HCT116 (cell line): ENCODE results near the gene DAPK1. TPM values are rescaled to one million over a fixed set of nuclear protein-coding genes. Genes with fewer than 3 reads are reported as not detected.

ENCODE experiments used
- ATAC-seq: fragments of 200-7000 bp; cut with Tn5 transposase; 2 replicates; pipeline ENCODE4 v1.9.1; 2020; ENCODE audit warnings: mild to moderate bottlenecking, moderate library complexity
- BruUV-seq: library from RNA; stranded (reverse); fragments of 400-500 nt; replicated peaks from 2 replicates; lab custom pipeline; 2021; lab: Mats Ljungman, UMichigan
- CTCF ChIA-PET: fragments of 300-600 bp; sonication (Branson Sonifier 250); formaldehyde crosslinking; loops from one replicate; lab custom pipeline; 2021; ENCODE audit warnings: antibody characterized with exemption; lab: Charles Lee
- POLR2A ChIA-PET: fragments of 300-600, 350-600 bp; sonication (Branson Sonifier 250); formaldehyde crosslinking; loops from one replicate; lab custom pipeline; 2021; ENCODE audit warnings: antibody characterized with exemption; lab: Charles Lee
- RAD21 ChIA-PET, 2 experiments: fragments of 300-600 bp; sonication (Branson Sonifier 250); formaldehyde crosslinking; loops; one replicate each; lab custom pipeline; 2023; ENCODE audit warnings: low total read pairs in 2 of 2; ENCODE audit not compliant: uncharacterized antibody in 2 of 2, unreplicated experiment in 2 of 2, low non-redundant PET in 1 of 2; lab: Charles Lee
- DNase-seq: peaks from one replicate; pipeline ENCODE4 v3.0.0-alpha.2; 2010; ENCODE audit warnings: low read depth, low spot score
- H2AFZ ChIP-seq: fragments of 200-600 bp; shearing (Covaris generic), sonication (generic); 2 replicates; pipeline ENCODE4 v1.6.1; 2017; ENCODE audit warnings: low read depth, mixed run types, mixed read lengths, antibody characterized with exemption, low read length; ENCODE audit not compliant: poor library complexity, severe bottlenecking
- H3K27ac ChIP-seq: 2 replicates; pipeline ENCODE4 v1.5.1; 2012; ENCODE audit warnings: low read depth, low read length
- H3K27me3 ChIP-seq: fragments of 200-600 bp; sonication (generic); 2 replicates; pipeline ENCODE4 v1.6.1; 2016; ENCODE audit warnings: mixed run types, low read length, mixed read lengths; ENCODE audit not compliant: insufficient read depth
- H3K36me3 ChIP-seq, 2 experiments: fragments of 200-500 bp in 1 of 2; fragments of 200-600 bp in 1 of 2; sonication (Bioruptor generic) in 1 of 2; sonication (generic) in 1 of 2; 2 replicates each; pipeline versions ENCODE4 v1.5.1 to v1.6.1; 2014 to 2016; ENCODE audit warnings: low read length in 2 of 2, inconsistent platforms in 1 of 2, mixed read lengths in 1 of 2, mixed run types in 1 of 2; ENCODE audit not compliant: insufficient read depth in 2 of 2, control insufficient read depth in 1 of 2
- H3K4me1 ChIP-seq, 2 experiments: fragments of 200-600 bp in 1 of 2; sonication (generic) in 1 of 2; 2 replicates each; pipeline versions ENCODE4 v1.5.1 to v1.6.1; 2012 to 2017; ENCODE audit warnings: low read length in 2 of 2, inconsistent platforms in 1 of 2, mild to moderate bottlenecking in 1 of 2, mixed read lengths in 1 of 2, mixed run types in 1 of 2, moderate library complexity in 1 of 2; ENCODE audit not compliant: insufficient read depth in 2 of 2, control insufficient read depth in 1 of 2
- H3K4me2 ChIP-seq: fragments of 200-600 bp; sonication (generic); 2 replicates; pipeline ENCODE4 v1.6.1; 2017; ENCODE audit warnings: mixed run types, low read length, mixed read lengths
- H3K4me3 ChIP-seq, 2 experiments: fragments of 200-600 bp in 1 of 2; sonication (generic) in 1 of 2; replicated peaks in 1 of 2; 2 replicates each; pipeline ENCODE4 v1.5.1; 2011 to 2016; ENCODE audit warnings: low read length in 2 of 2, control low read depth in 1 of 2, low read depth in 1 of 2, mild to moderate bottlenecking in 1 of 2, mixed read lengths in 1 of 2, mixed run types in 1 of 2
- H3K79me2 ChIP-seq: fragments of 200-600 bp; sonication (generic); 2 replicates; pipeline ENCODE4 v1.6.1; 2017; ENCODE audit warnings: mild to moderate bottlenecking, mixed run types, low read length, moderate library complexity, mixed read lengths; ENCODE audit not compliant: insufficient read depth
- H3K9ac ChIP-seq: fragments of 200-600 bp; sonication (generic); 2 replicates; pipeline ENCODE4 v1.6.1; 2016; ENCODE audit warnings: low read length, mixed read lengths
- H3K9me2 ChIP-seq: fragments of 200-600 bp; sonication (generic), shearing (Covaris generic); 2 replicates; pipeline ENCODE4 v1.6.1; 2017; ENCODE audit warnings: mixed run types, mild to moderate bottlenecking, moderate library complexity; ENCODE audit not compliant: insufficient read depth
- H3K9me3 ChIP-seq, 2 experiments: fragments of 200-500 bp in 1 of 2; fragments of 200-600 bp in 1 of 2; sonication (Bioruptor generic) in 1 of 2; sonication (generic) in 1 of 2; 2 replicates each; pipeline ENCODE4 v1.6.1; 2014 to 2017; ENCODE audit warnings: low read length in 2 of 2, mixed read lengths in 2 of 2, inconsistent platforms in 1 of 2, low read depth in 1 of 2, mild to moderate bottlenecking in 1 of 2, mixed run types in 1 of 2, moderate library complexity in 1 of 2; ENCODE audit not compliant: control insufficient read depth in 1 of 2, insufficient read depth in 1 of 2
- H4K20me1 ChIP-seq: fragments of 200-600 bp; sonication (generic), shearing (Covaris generic); 2 replicates; pipeline ENCODE4 v1.6.1; 2017; ENCODE audit warnings: mixed run types, mild to moderate bottlenecking, moderate library complexity; ENCODE audit not compliant: insufficient read depth
- ATF3 ChIP-seq: IDR thresholded peaks from 2 replicates; pipeline ENCODE4 v1.6.1; 2012
- CTCF ChIP-seq, 3 experiments: fragments of 200-600 bp in 1 of 3; sonication (generic) in 1 of 3; IDR thresholded peaks in 2 of 3; conservative IDR thresholded peaks in 1 of 3; 2 replicates each; pipeline ENCODE4 v1.5.1; 2012 to 2017; ENCODE audit warnings: low read depth in 2 of 3, low read length in 2 of 3, antibody characterized with exemption in 1 of 3, borderline replicate concordance in 1 of 3, control low read depth in 1 of 3, mild to moderate bottlenecking in 1 of 3, mixed read lengths in 1 of 3, mixed run types in 1 of 3, moderate library complexity in 1 of 3; ENCODE audit not compliant: insufficient read depth in 1 of 3
- ELF1 ChIP-seq: IDR thresholded peaks from 2 replicates; pipeline ENCODE4 v1.6.1; 2012; ENCODE audit warnings: low read depth, borderline replicate concordance
- RAD21 ChIP-seq: IDR thresholded peaks from 2 replicates; pipeline ENCODE4 v1.6.1; 2012; ENCODE audit warnings: low read depth, mild to moderate bottlenecking
- ZBTB33 ChIP-seq: IDR thresholded peaks from 2 replicates; pipeline ENCODE4 v1.6.1; 2011; ENCODE audit warnings: mild to moderate bottlenecking, low read length, moderate library complexity; ENCODE audit not compliant: insufficient replicate concordance; ENCODE audit errors: extremely low read depth
- intact Hi-C: fragments of 100-400 bp; cut with micrococcal nuclease; formaldehyde crosslinking; loops from 2 replicates; pipeline ENCODE4 v1.10.0; 2022
- total RNA-seq: library from RNA; stranded (reverse); gene quantifications from one replicate; pipeline ENCODE4 v1.2.1, GENCODE V29; 2021; ENCODE audit not compliant: unreplicated experiment

The DAPK1 gene
- total RNA-seq, 1 experiment from 2014 or later = 5.6 TPM

- intact Hi-C loops = loop anchor here (2.0 kb wide), 1 partner anchor 362 kb away; no protein-coding TSS in a partner anchor
- Histone ChIP-seq H3K36me3 (no peaks in the 10 kb centered on the region), H3K9me2 (no peaks in the 10 kb centered on the region), H3K9ac (no peak overlapping the region), H2AFZ (no peak overlapping the region), H3K27me3 (no peaks in the 10 kb centered on the region), H3K9me3 (no peaks in the 10 kb centered on the region), H3K4me1 (no peaks in the 10 kb centered on the region)
- BruUV-seq = no TSS peak
- CTCF ChIA-PET = no interaction called here
- TF ChIP-seq ELF1 (no peak), CTCF (IDR thresholded peaks at IDR 0.05 in 2 of 3, conservative IDR thresholded peaks at IDR 0.05 in 1 of 3; ENCODE audit: borderline replicate concordance in 1 of 3, insufficient read depth in 1 of 3, low read depth in 2 of 3, low read length in 2 of 3) (peak; percentile 74 to 90 (median 76)), ATF3 (no peak), ZBTB33 (no peak), RAD21 (peak; percentile 85)
- TF ChIP-seq, all 23 proteins: peak for 2
- Histone ChIP-seq H3K27ac (no peak overlapping the region), H3K4me3 (no peak overlapping the region), H3K4me2 (no peak overlapping the region), H4K20me1 (no peaks in the 10 kb centered on the region), H3K79me2 (no peaks in the 10 kb centered on the region)
- POLR2A ChIA-PET = no interaction called here
- DNase-seq (peak; percentile 55), ATAC-seq (peak; percentile 91)
- RAD21 ChIA-PET = no interaction called here
Measured at GRCh38 chr9:87678650-87679355, 181.1 kb downstream of the DAPK1 start.
